Endometrial microvascular endothelial cells (primary cell): ENCODE results near the gene CLASP1. TPM values are rescaled to one million over a fixed set of nuclear protein-coding genes. Genes with fewer than 3 reads are reported as not detected.
"Not testable (repeated sequence)": the region's sequence is repeated elsewhere in the genome, so short reads cannot be mapped to it uniquely, and the experiment has no call there.

Experiments
- in situ Hi-C: cut with HindIII; loops from 2 replicates; pipeline ENCODE4 v1.10.0; 2017; ENCODE audit warnings: low sequenced_read_pairs, low pct_unique_long_range_greater_than_20kb; ENCODE audit errors: inconsistent ontology term
- total RNA-seq: library from RNA; depleted of rRNA; stranded (reverse); fragments of >200 nt; gene quantifications from one replicate; pipeline ENCODE4 v1.2.3, GENCODE V29; 2015; ENCODE audit errors: inconsistent ontology term

Gene CLASP1
- total RNA-seq, 1 donor from 2014 or later = 51.7 TPM

DNA sequence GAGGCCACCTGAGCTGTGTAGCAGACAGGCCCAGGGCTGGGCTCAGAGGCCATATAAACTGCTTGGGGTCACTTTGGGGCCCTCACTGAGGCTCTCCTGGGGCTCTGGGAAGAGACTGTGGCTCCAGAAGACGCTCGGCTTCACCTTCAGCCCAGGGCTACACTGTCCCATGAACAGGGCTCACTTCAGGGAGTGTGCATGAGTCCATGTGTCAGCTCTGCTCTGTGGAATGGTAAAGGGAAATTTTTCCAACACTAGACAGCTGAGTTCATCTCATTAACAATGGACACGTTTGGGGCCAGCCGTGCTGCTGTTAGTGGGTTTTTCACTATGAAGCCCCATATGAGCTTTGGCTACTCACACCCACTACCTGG lies 298.9 kb downstream of the CLASP1 start:
- in situ Hi-C loops = no loop called here

DNA sequence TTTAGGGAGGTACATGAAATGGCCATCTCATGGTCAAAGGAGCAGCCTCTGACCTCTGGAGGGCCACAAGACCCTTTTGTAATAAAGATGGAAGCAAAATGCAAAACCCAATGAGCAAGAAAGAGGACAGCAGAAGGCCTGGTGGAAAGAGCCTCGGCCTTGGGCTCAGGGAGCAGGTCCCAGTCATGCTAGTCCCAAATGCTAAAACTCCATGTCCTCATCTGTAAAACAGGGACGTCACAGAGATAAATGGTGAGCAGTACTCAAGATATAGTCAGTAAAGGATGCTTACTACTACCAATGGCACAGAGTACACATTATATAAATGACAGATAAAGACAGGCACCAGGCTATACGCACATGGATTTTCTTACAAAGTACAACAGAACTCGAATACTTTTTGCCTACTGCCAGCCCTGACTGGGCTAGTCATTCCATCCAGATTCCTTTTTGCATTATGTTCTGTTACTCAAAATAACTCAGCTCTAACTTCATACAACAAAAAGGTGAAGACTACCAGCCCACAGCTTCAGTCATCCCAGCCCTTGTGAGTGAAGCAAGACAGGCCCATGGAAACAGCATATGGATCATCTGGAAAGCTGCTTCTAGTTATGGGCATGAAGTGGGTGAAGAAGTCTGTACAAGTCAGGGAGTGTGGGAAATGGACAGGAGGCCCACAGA lies 299.4 kb downstream of the CLASP1 start:
- in situ Hi-C loops = no loop called here

DNA sequence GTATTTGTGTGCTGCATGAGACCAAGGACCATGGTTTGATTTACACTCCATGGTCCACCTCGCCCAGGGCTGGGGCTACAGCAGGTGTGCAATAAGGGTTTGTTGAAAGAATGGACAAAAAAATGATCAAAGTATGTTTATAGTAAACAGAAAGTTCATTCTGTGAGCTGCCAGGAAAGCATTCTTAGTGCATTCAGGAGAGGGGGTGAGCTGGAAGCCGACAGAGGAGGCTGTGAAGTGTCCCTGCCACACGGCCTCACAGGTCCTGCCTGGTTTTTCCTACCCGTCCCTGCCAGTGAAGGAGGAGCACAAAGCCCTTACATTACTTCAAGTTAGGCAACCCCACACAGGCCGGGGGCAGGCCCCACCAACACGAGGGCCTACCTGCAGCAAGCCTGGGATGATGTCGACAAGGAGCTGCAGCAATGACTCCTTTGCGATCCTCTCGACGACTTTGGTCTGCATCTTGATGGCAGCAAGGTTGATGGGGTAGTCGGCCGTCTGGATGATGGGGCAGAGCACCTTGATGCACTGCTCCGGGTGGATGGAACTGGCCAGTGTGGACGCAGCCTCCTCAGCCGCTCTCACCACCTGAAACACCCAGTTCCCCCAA lies 301.0 kb downstream of the CLASP1 start:
- in situ Hi-C loops = no loop called here

DNA sequence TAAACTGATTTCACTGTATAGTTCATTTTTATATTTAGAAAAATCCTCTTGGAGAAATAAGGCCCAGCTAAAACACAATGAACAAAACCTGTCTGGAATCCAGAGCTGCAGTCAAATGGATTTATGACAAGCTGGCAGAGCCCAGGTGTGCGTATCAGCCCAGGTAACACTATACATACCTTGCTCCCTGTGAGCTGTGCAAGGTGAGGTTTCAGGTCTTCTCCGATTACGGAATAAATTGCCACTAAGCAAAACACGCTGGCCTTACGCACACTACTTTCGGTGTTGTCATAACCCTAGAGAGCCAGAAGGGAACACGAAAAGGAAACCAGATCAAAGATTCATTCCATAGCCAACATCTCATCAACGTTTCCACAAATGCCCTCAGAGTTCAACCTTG lies 302.4 kb downstream of the CLASP1 start:
- in situ Hi-C loops = no loop called here

GRCh38 chr2:121346407-121346806 lies 302.9 kb downstream of the CLASP1 start:
- in situ Hi-C loops = no loop called here

DNA sequence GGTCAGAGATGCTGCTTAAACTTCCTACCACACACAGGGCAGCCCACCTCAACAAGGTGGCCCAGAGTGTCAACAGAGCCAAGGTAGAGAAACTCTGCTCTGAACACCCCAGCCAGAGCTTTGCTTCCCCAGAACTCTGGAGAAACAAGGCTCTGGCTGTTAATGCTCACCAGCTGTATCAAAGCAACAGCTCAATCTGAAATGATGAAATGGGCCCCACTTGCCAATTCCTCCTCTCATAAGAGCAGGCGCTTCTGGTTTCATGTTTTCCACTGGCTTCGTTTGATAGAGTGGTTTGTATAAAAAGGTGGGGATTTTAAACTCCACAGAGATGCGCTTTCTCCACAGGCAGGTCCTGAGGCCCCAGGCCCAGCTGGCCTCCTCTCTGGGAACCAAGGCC lies 303.4 kb downstream of the CLASP1 start:
- in situ Hi-C loops = no loop called here

GRCh38 chr2:121345101-121345500 lies 304.2 kb downstream of the CLASP1 start:
- in situ Hi-C loops = no loop called here

- in situ Hi-C loops = not testable (repeated sequence)
Observed at GRCh38 chr2:121343828-121344399, 305.3 kb downstream of the CLASP1 start.

DNA sequence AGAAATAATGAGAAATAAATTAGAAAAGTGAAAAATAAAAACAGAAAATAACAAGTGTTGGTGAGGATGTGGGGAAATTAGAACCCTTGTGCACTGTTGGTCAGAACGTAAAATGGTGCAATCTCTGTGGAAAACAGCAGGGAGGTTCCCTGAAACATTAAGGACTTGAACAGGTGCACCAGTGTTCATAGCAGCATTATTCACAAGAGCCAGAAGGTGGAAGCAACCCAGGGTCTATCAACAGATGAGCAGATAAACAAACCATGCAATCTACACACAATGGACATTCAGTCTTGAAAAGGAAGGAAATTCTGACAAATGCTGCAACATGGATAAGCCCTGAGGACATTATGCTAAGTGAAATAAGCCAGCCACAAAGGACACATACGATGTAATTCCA lies 306.1 kb downstream of the CLASP1 start:
- in situ Hi-C loops = no loop called here

GRCh38 chr2:121342751-121343150 lies 306.5 kb downstream of the CLASP1 start:
- in situ Hi-C loops = no loop called here

- in situ Hi-C loops = no loop called here
Observed at GRCh38 chr2:121340926-121341325, 308.3 kb downstream of the CLASP1 start.

DNA sequence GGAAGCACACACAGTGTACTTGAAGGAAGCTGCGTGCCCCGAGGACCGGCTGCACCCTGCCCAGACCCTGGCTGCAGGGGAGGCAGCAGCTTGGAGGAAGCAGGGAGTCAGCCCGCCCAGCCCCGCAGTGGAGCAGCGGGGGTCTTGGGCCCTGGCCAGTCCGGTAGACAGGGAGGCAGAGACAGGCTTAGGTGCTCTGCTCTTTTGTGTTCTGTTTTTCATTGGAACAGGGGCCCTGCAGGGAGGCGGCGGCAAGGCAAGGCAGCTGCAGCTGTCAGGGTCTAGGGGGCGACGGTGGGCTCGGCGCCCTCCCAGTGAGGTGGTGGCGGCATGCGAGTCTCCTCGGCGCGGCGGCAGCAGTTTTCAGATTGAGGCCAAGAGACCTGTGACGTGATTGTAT lies 311.0 kb downstream of the CLASP1 start:
- in situ Hi-C loops = no loop called here

DNA sequence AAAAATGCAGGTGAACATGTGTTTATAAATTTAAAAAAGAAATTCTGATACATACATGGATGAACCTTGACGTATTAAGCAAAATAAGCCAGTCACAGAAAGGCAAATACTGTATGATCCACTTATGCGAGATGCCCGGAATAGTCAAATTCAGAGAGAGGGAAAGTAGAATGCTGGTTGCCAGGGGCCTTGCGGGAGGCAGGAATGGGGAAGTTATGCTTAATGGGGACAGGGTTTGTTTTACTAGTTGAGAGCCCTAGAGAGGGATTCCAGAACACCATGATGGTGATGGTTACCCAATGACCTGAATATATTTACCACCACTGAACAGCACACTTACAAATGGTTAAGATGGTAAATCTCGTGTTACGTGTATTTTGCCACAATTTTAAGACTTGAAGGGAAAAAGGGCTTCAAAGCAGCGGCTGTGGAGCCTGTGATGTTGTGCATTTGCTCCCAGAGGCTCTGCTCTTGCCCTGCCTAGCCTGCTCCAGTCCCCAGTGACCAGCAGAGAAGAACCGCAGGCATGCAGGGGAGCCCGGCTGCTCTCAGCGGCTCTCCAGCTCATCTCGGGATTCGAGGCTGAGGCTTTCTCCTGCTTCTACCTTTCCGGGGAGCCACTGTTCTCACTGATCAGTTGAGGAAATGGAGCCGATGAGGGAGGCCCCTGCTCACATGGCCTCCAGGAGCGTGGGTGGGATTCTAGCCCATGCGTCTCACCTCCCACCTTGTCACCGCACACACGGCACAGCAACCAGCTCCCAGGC lies 312.6 kb downstream of the CLASP1 start:
- in situ Hi-C loops = no loop called here

- in situ Hi-C loops = no loop called here
Observed at GRCh38 chr2:121335294-121336290, 313.7 kb downstream of the CLASP1 start.

DNA sequence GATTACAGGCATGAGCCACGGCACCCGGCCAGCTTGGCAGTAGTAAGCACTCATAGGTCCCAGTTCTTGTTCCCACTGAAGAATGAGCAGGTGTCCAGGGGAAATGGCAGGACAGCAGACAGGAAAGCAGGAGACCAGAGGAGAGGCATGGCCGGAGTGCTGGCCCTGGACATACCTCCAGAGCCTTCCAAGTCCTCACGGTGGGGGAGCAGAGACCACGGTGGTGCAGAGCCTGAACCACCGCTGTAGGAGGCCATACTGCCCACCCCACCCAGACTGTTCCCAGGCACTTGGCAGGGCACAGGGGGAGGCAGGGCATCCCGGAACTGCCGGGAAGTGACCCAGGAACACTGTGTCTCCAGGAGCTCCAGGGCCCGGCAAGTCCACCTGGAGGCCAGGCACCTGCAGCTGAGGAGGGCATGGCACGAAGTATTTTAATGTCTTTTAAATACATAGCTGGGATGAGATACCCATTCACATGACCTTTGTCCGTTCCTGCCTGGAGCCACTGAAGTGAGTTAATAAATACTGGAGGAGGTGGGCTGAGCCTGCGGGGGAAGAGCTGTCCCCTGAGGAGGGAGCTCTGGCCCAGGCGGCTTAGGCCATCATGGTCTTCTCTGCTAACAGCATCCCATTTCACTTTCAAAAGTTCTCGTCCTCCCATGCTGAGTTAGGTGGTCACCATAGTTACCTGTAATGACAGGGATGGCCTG lies 314.5 kb downstream of the CLASP1 start:
- in situ Hi-C loops = no loop called here

DNA sequence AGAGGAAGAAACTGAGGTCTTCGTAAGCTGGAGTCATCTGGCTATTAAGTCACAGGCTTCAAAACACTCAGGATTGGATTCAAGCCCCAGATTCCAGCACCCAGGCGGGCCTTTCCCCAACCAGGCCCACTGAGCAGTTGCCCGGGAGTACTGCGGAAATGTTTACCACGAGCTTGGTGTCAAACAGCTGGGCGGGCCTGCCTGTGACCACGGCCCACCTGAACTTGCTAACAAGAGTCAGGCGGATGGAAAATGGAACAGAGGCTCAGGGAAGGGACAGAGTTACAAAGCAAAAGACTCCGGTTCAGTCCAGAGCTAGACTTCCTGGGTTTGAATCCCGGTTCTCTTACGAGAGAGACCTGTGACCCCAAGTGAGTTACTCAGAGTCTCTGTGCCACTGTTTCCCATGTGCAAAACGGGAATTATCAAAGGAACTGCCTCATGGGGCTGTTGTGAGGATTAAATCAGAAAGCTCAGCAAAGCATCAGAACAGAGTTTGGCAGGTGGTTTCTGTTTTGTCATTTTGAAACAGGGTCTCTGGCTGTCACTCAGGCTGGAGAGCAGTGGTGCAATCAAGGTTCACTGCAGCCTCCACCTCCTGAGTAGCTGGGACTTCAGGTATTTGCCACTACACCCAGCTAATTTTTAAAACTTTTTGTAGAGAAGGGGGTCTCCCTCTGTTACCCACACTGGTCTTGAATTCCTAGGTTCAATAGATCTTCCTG lies 315.3 kb downstream of the CLASP1 start:
- in situ Hi-C loops = no loop called here

- in situ Hi-C loops = no loop called here
Observed at GRCh38 chr2:121333231-121333630, 316.0 kb downstream of the CLASP1 start.

GRCh38 chr2:121331324-121331723 lies 317.9 kb downstream of the CLASP1 start:
- in situ Hi-C loops = not testable (repeated sequence)
